Stomach (tissue), 4 donors: ENCODE data around the gene ENDOD1.

Experiments used
- EP300 ChIP-seq: sonication (generic); formaldehyde crosslinking; IDR thresholded peaks from one replicate; pipeline ENCODE4 v1.6.1; 2017; ENCODE audit warnings: antibody characterized with exemption
- POLR2A ChIP-seq, 4 donors: fragments of 450-650 bp; IDR thresholded peaks; one replicate each; pipeline ENCODE4 v1.6.1; 2016; ENCODE audit warnings: antibody characterized with exemption in 4 of 4, control low read depth in 2 of 4, mild to moderate bottlenecking in 1 of 4, moderate library complexity in 1 of 4
- POLR2AphosphoS5 ChIP-seq, 3 donors: sonication (generic); formaldehyde crosslinking; IDR thresholded peaks; one replicate each; pipeline ENCODE4 v1.6.1; 2016; ENCODE audit warnings: antibody characterized with exemption in 3 of 3
- TF ChIP-seq, protein P1 (sequence below), 7 experiments: fragments of 450-650 bp in 4 of 7; fragments of 200-600 bp in 3 of 7; sonication (generic) in 3 of 7; IDR thresholded peaks; one replicate each; pipeline ENCODE4 v1.5.1; 2016 to 2019; ENCODE audit warnings: antibody characterized with exemption in 7 of 7, control low read depth in 2 of 7, mild to moderate bottlenecking in 1 of 7

GRCh38 chr11:95175818-95176380 is 86.3 kb downstream of the ENDOD1 start:
- TF ChIP-seq, protein P1, sequence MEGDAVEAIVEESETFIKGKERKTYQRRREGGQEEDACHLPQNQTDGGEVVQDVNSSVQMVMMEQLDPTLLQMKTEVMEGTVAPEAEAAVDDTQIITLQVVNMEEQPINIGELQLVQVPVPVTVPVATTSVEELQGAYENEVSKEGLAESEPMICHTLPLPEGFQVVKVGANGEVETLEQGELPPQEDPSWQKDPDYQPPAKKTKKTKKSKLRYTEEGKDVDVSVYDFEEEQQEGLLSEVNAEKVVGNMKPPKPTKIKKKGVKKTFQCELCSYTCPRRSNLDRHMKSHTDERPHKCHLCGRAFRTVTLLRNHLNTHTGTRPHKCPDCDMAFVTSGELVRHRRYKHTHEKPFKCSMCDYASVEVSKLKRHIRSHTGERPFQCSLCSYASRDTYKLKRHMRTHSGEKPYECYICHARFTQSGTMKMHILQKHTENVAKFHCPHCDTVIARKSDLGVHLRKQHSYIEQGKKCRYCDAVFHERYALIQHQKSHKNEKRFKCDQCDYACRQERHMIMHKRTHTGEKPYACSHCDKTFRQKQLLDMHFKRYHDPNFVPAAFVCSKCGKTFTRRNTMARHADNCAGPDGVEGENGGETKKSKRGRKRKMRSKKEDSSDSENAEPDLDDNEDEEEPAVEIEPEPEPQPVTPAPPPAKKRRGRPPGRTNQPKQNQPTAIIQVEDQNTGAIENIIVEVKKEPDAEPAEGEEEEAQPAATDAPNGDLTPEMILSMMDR (IDR thresholded peaks at IDR 0.05): no peak
- TF ChIP-seq EP300: no peak
- TF ChIP-seq POLR2A (IDR thresholded peaks at IDR 0.05): no peak
- no peak for TF ChIP-seq POLR2AphosphoS5 (IDR thresholded peaks at IDR 0.05)
